T1000 (cell line): ENCODE measurements around the gene MYLK.

Experiments
- DNase-seq: peaks from one replicate; lab custom pipeline; 2025; ENCODE audit warnings: mixed read lengths; lab: John Stamatoyannopoulos, UW

Gene MYLK

GRCh38 chr3:123792473-123793201 lies 91.5 kb downstream of the MYLK start:
- peak; percentile 23 for DNase-seq

GRCh38 chr3:123791898-123792297 lies 92.2 kb downstream of the MYLK start:
- no peak for DNase-seq

GRCh38 chr3:123791417-123791816 lies 92.7 kb downstream of the MYLK start:
- no peak for DNase-seq

- DNase-seq = no peak
Observed at GRCh38 chr3:123791073-123791370, 93.1 kb downstream of the MYLK start.

- DNase-seq = no peak
Observed at GRCh38 chr3:123790254-123791072, 93.7 kb downstream of the MYLK start.

GRCh38 chr3:123789760-123790159 lies 94.4 kb downstream of the MYLK start:
- DNase-seq = no peak

GRCh38 chr3:123789160-123789559 lies 95.0 kb downstream of the MYLK start:
- DNase-seq = no peak

GRCh38 chr3:123788710-123789109 lies 95.4 kb downstream of the MYLK start:
- DNase-seq = no peak

- no peak for DNase-seq
Observed at GRCh38 chr3:123787133-123787532, 97.0 kb downstream of the MYLK start.

- DNase-seq = no peak
Observed at GRCh38 chr3:123785602-123786001, 98.5 kb downstream of the MYLK start.

- no peak for DNase-seq
Observed at GRCh38 chr3:123783811-123784210, 100.3 kb downstream of the MYLK start.

- DNase-seq = no peak
Observed at GRCh38 chr3:123783050-123783689, 101.0 kb downstream of the MYLK start.

GRCh38 chr3:123782488-123782887 lies 101.6 kb downstream of the MYLK start:
- no peak for DNase-seq

GRCh38 chr3:123781571-123782275 lies 102.4 kb downstream of the MYLK start:
- no peak for DNase-seq

GRCh38 chr3:123781138-123781537 lies 103.0 kb downstream of the MYLK start:
- DNase-seq = no peak

- no peak for DNase-seq
Observed at GRCh38 chr3:123780656-123781055, 103.5 kb downstream of the MYLK start.

GRCh38 chr3:123779655-123780231 lies 104.4 kb downstream of the MYLK start:
- no peak for DNase-seq

- no peak for DNase-seq
Observed at GRCh38 chr3:123778991-123779622, 105.0 kb downstream of the MYLK start.

GRCh38 chr3:123778525-123778924 lies 105.6 kb downstream of the MYLK start:
- no peak for DNase-seq

- DNase-seq = no peak
Observed at GRCh38 chr3:123776071-123776782, 107.9 kb downstream of the MYLK start.

- DNase-seq = no peak
Observed at GRCh38 chr3:123774474-123774873, 109.7 kb downstream of the MYLK start.
